ENCODE data around the gene FRMD6. TPM values are rescaled to one million over a fixed set of nuclear protein-coding genes. Genes with fewer than 3 reads are reported as not detected.

FRMD6 gene
- total RNA-seq, 6 experiments from 2014 or later: 4.2 to 23.7 (median 5.9) TPM

- peak; percentile 60 to 82 (median 65) for DNase-seq
These were observed 713 bp downstream of the FRMD6 start for GRCh38 chr14:51652168-51653078.

GRCh38 chr14:51653079-51653774 is 1.5 kb downstream of the FRMD6 start:
- Histone ChIP-seq H3K4me3 (peak overlapping the region; percentile 64 to 92 (median 74)), H3K27me3 (no peaks in the 10 kb centered on the region), H3K4me1 (peaks cover 0 to 10% (median 4%) of the 10 kb centered on the region in 4 donors), H3K36me3 (no peaks in the 10 kb centered on the region), H3K27ac (peak overlapping the region; percentile 67 to 91 (median 80)), H3K9me3 (no peaks in the 10 kb centered on the region)
- 11% methylated on average over 6 of the region's 6 CpGs for WGBS (ENCODE audit: insufficient coverage, low coverage, low lambda C conversion rate, missing lambda C conversion rate)
- TF ChIP-seq POLR2A (IDR thresholded peaks at IDR 0.05): no peak
- peak in 2 of 4 donors; percentile 25 to 39 for TF ChIP-seq CTCF (IDR thresholded peaks at IDR 0.05)
- ATAC-seq: no peak
- intact Hi-C loops (cut with DNase I): no loop called here
- DNase-seq: no peak

More at GRCh38 chr14:51652168-51653078, 713 bp downstream of the FRMD6 start:
- intact Hi-C loops (cut with DNase I): no loop called here
- Histone ChIP-seq H3K27ac (peak overlapping the region; percentile 67 to 91 (median 80)), H3K4me1 (peaks cover 0 to 10% (median 4%) of the 10 kb centered on the region in 4 donors), H3K36me3 (no peaks in the 10 kb centered on the region), H3K27me3 (no peaks in the 10 kb centered on the region), H3K4me3 (peak overlapping the region; percentile 64 to 92 (median 74)), H3K9me3 (no peaks in the 10 kb centered on the region)
- TF ChIP-seq POLR2A (IDR thresholded peaks at IDR 0.05) (peak; percentile 28), CTCF (IDR thresholded peaks at IDR 0.05) (no peak)
- peak; percentile 44 to 73 (median 66) for ATAC-seq
- under 1% methylated on average over 13 of the region's 75 CpGs for WGBS (ENCODE audit: insufficient coverage, low coverage, low lambda C conversion rate, missing lambda C conversion rate)

- TF ChIP-seq CTCF (IDR thresholded peaks at IDR 0.05) (no peak), POLR2A (IDR thresholded peaks at IDR 0.05) (no peak)
- Histone ChIP-seq H3K4me3 (peak overlapping the region in 1 of 3 donors; percentile 92), H3K27ac (no peak overlapping the region), H3K27me3 (no peaks in the 10 kb centered on the region), H3K36me3 (no peaks in the 10 kb centered on the region), H3K9me3 (no peaks in the 10 kb centered on the region), H3K4me1 (peaks cover 0 to 10% (median 4%) of the 10 kb centered on the region in 4 donors)
- intact Hi-C loops (cut with DNase I): no loop called here
- ATAC-seq (no peak), DNase-seq (no peak)
- WGBS (ENCODE audit: insufficient coverage, low coverage, low lambda C conversion rate, missing lambda C conversion rate): 86% methylated on average over 4 of the region's 4 CpGs
These were observed 2.2 kb downstream of the FRMD6 start for GRCh38 chr14:51653775-51654532.

GRCh38 chr14:51654533-51654845 is 2.8 kb downstream of the FRMD6 start:
- TF ChIP-seq POLR2A (IDR thresholded peaks at IDR 0.05) (no peak), CTCF (IDR thresholded peaks at IDR 0.05) (no peak)
- Histone ChIP-seq H3K27me3 (no peaks in the 10 kb centered on the region), H3K4me1 (peaks cover 0 to 10% (median 4%) of the 10 kb centered on the region in 4 donors), H3K36me3 (no peaks in the 10 kb centered on the region), H3K9me3 (no peaks in the 10 kb centered on the region), H3K4me3 (no peak overlapping the region), H3K27ac (no peak overlapping the region)
- ATAC-seq: no peak
- intact Hi-C loops (cut with DNase I): no loop called here
- 73% methylated on average over 1 of the region's 1 CpG for WGBS (ENCODE audit: insufficient coverage, low coverage, low lambda C conversion rate, missing lambda C conversion rate)
- no peak for DNase-seq

Measured in right lobe of liver (tissue), 6 donors.